ENCODE data around the gene PLSCR1. TPM values are rescaled to one million over a fixed set of nuclear protein-coding genes. Genes with fewer than 3 reads are reported as not detected.

PLSCR1 gene
- total and polyA plus RNA-seq, 2 experiments from 2014 or later: 62.7 to 78.3 TPM

DNA sequence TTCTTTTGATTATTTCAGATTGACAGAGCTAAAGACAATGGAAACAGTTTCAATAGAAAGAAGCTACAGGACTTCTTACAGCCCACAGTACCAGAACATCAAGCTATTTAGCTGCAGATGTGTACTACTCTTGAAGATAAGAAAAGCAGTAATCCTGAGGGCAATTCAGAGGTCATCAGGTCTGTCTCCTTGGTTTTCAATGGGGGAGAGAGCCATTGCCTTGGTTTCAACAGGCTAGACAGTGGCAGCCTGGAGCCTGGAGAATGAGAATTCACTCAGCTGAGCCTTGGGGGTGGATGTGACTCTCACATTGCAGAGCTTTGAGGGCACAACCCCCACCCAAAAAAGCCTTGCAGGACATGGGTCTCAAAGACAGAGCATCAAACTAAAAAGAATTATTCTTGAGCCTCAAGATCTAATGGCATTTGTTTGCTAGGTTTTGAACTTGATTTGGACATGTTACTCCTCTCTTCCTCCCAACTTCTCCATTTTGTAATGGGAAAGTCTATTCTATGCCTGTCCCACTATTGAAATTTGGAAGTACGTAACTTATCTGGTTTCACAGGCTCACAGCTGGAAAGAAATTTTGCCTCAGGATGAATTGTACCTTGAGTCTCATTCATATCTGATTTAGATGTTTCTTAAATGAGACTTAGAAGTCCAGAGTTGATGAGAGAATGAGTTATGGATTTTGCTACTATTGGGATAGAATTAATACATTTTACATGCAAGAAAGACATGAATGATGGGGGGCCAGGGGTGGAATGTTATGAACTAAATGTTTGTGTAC lies 36.9 kb downstream of the PLSCR1 start:
- Histone ChIP-seq H4K20me1 (replicated peaks; ENCODE audit: insufficient read depth) (no peaks in the 10 kb centered on the region), H3K79me2 (replicated peaks; ENCODE audit: insufficient read depth) (no peaks in the 10 kb centered on the region), H3K36me3 (ENCODE audit: insufficient read depth) (peaks cover 4% of the 10 kb centered on the region; the same call in 1 of the 2 replicates), H3F3A (replicated peaks; ENCODE audit: low read depth) (no peaks in the 10 kb centered on the region), H3K27me3 (ENCODE audit: insufficient read depth) (no peaks in the 10 kb centered on the region), H3K27ac (ENCODE audit: low read depth) (no peak overlapping the region; the same call in 1 of the 2 replicates), H3K4me2 (no peak overlapping the region), H3K4me3 (no peak overlapping the region), H2AFZ (no peak overlapping the region), H3K4me1 (ENCODE audit: insufficient read depth) (peaks cover 31% of the 10 kb centered on the region), H3K9me2 (ENCODE audit: insufficient read depth) (peaks cover 15% of the 10 kb centered on the region)
- Mint-ChIP-seq H3K27ac (no peak overlapping the region; the same call in none of the 2 replicates), H3K36me3 (ENCODE audit: low read depth) (peaks cover 7% of the 10 kb centered on the region; the same call in 1 of the 3 replicates), H3K4me1 (peaks cover 53% of the 10 kb centered on the region), H3K9me3 (peaks cover 3% of the 10 kb centered on the region; the same call in 1 of the 3 replicates), H3K4me3 (no peak overlapping the region), H3K27me3 (ENCODE audit: insufficient read depth, low read depth, poor library complexity) (peaks cover 2% of the 10 kb centered on the region)
- ATAC-seq (no peak), DNase-seq (ENCODE audit: low spot score) (no peak)
- no peak for TF ChIP-seq ZNF114 (CRISPR knock-in tag; IDR thresholded peaks at IDR 0.05)
- TF ChIP-seq CREB1 (CRISPR knock-in tag; IDR thresholded peaks at IDR 0.05; ENCODE audit: low read depth): no peak
- no peak for TF ChIP-seq ZNF331 (CRISPR knock-in tag; IDR thresholded peaks at IDR 0.05; ENCODE audit: low read depth)
- TF ChIP-seq, protein P1, sequence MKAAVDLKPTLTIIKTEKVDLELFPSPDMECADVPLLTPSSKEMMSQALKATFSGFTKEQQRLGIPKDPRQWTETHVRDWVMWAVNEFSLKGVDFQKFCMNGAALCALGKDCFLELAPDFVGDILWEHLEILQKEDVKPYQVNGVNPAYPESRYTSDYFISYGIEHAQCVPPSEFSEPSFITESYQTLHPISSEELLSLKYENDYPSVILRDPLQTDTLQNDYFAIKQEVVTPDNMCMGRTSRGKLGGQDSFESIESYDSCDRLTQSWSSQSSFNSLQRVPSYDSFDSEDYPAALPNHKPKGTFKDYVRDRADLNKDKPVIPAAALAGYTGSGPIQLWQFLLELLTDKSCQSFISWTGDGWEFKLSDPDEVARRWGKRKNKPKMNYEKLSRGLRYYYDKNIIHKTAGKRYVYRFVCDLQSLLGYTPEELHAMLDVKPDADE (IDR thresholded peaks at IDR 0.05): no peak
- TF ChIP-seq, protein P2, sequence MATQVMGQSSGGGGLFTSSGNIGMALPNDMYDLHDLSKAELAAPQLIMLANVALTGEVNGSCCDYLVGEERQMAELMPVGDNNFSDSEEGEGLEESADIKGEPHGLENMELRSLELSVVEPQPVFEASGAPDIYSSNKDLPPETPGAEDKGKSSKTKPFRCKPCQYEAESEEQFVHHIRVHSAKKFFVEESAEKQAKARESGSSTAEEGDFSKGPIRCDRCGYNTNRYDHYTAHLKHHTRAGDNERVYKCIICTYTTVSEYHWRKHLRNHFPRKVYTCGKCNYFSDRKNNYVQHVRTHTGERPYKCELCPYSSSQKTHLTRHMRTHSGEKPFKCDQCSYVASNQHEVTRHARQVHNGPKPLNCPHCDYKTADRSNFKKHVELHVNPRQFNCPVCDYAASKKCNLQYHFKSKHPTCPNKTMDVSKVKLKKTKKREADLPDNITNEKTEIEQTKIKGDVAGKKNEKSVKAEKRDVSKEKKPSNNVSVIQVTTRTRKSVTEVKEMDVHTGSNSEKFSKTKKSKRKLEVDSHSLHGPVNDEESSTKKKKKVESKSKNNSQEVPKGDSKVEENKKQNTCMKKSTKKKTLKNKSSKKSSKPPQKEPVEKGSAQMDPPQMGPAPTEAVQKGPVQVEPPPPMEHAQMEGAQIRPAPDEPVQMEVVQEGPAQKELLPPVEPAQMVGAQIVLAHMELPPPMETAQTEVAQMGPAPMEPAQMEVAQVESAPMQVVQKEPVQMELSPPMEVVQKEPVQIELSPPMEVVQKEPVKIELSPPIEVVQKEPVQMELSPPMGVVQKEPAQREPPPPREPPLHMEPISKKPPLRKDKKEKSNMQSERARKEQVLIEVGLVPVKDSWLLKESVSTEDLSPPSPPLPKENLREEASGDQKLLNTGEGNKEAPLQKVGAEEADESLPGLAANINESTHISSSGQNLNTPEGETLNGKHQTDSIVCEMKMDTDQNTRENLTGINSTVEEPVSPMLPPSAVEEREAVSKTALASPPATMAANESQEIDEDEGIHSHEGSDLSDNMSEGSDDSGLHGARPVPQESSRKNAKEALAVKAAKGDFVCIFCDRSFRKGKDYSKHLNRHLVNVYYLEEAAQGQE (IDR thresholded peaks at IDR 0.05; ENCODE audit: unreplicated experiment): no peak
- TF ChIP-seq, protein P3, sequence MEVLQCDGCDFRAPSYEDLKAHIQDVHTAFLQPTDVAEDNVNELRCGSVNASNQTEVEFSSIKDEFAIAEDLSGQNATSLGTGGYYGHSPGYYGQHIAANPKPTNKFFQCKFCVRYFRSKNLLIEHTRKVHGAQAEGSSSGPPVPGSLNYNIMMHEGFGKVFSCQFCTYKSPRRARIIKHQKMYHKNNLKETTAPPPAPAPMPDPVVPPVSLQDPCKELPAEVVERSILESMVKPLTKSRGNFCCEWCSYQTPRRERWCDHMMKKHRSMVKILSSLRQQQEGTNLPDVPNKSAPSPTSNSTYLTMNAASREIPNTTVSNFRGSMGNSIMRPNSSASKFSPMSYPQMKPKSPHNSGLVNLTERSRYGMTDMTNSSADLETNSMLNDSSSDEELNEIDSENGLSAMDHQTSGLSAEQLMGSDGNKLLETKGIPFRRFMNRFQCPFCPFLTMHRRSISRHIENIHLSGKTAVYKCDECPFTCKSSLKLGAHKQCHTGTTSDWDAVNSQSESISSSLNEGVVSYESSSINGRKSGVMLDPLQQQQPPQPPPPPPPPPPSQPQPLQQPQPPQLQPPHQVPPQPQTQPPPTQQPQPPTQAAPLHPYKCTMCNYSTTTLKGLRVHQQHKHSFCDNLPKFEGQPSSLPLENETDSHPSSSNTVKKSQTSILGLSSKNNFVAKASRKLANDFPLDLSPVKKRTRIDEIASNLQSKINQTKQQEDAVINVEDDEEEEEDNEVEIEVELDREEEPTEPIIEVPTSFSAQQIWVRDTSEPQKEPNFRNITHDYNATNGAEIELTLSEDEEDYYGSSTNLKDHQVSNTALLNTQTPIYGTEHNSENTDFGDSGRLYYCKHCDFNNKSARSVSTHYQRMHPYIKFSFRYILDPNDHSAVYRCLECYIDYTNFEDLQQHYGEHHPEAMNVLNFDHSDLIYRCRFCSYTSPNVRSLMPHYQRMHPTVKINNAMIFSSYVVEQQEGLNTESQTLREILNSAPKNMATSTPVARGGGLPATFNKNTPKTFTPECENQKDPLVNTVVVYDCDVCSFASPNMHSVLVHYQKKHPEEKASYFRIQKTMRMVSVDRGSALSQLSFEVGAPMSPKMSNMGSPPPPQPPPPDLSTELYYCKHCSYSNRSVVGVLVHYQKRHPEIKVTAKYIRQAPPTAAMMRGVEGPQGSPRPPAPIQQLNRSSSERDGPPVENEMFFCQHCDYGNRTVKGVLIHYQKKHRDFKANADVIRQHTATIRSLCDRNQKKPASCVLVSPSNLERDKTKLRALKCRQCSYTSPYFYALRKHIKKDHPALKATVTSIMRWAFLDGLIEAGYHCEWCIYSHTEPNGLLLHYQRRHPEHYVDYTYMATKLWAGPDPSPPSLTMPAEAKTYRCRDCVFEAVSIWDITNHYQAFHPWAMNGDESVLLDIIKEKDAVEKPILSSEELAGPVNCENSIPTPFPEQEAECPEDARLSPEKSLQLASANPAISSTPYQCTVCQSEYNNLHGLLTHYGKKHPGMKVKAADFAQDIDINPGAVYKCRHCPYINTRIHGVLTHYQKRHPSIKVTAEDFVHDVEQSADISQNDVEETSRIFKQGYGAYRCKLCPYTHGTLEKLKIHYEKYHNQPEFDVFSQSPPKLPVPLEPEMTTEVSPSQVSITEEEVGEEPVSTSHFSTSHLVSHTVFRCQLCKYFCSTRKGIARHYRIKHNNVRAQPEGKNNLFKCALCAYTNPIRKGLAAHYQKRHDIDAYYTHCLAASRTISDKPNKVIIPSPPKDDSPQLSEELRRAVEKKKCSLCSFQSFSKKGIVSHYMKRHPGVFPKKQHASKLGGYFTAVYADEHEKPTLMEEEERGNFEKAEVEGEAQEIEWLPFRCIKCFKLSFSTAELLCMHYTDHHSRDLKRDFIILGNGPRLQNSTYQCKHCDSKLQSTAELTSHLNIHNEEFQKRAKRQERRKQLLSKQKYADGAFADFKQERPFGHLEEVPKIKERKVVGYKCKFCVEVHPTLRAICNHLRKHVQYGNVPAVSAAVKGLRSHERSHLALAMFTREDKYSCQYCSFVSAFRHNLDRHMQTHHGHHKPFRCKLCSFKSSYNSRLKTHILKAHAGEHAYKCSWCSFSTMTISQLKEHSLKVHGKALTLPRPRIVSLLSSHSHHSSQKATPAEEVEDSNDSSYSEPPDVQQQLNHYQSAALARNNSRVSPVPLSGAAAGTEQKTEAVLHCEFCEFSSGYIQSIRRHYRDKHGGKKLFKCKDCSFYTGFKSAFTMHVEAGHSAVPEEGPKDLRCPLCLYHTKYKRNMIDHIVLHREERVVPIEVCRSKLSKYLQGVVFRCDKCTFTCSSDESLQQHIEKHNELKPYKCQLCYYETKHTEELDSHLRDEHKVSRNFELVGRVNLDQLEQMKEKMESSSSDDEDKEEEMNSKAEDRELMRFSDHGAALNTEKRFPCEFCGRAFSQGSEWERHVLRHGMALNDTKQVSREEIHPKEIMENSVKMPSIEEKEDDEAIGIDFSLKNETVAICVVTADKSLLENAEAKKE (CRISPR knock-in tag; IDR thresholded peaks at IDR 0.05): no peak
- TF ChIP-seq, protein P4, sequence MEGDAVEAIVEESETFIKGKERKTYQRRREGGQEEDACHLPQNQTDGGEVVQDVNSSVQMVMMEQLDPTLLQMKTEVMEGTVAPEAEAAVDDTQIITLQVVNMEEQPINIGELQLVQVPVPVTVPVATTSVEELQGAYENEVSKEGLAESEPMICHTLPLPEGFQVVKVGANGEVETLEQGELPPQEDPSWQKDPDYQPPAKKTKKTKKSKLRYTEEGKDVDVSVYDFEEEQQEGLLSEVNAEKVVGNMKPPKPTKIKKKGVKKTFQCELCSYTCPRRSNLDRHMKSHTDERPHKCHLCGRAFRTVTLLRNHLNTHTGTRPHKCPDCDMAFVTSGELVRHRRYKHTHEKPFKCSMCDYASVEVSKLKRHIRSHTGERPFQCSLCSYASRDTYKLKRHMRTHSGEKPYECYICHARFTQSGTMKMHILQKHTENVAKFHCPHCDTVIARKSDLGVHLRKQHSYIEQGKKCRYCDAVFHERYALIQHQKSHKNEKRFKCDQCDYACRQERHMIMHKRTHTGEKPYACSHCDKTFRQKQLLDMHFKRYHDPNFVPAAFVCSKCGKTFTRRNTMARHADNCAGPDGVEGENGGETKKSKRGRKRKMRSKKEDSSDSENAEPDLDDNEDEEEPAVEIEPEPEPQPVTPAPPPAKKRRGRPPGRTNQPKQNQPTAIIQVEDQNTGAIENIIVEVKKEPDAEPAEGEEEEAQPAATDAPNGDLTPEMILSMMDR (conservative IDR thresholded peaks at IDR 0.05; ENCODE audit: low read depth in 2 of 2): no peak
- no peak for TF ChIP-seq NANOG (IDR thresholded peaks at IDR 0.05; ENCODE audit: borderline replicate concordance)
- no peak for TF ChIP-seq EZH2phosphoT487 (IDR thresholded peaks at IDR 0.05; ENCODE audit: unreplicated experiment)
- TF ChIP-seq EZH2 (IDR thresholded peaks at IDR 0.05; ENCODE audit: low read depth, unreplicated experiment): no peak
- TF ChIP-seq STAT1 (IDR thresholded peaks at IDR 0.05; ENCODE audit: unreplicated experiment): no peak
- TF ChIP-seq POLR2AphosphoS5 (IDR thresholded peaks at IDR 0.05; ENCODE audit: low read depth): no peak
